K562 (cell line): ENCODE data around the gene SMARCD2. TPM values are rescaled to one million over a fixed set of nuclear protein-coding genes. Genes with fewer than 3 reads are reported as not detected.

Source experiments
- ATAC-seq: fragments of 200-7000 bp; cut with Tn5 transposase; 3 replicates; pipeline ENCODE4 v1.9.1; 2020; ENCODE audit warnings: moderate library complexity
- BruUV-seq: library from RNA; stranded (reverse); fragments of 400-500 nt; replicated peaks from 2 replicates; lab custom pipeline; 2021; lab: Mats Ljungman, UMichigan
- CTCF ChIA-PET: fragments of 300-600 bp; formaldehyde crosslinking; extraction: SDS; loops from one replicate; lab custom pipeline; 2021; ENCODE audit warnings: low intra/inter-chr PET ratio; lab: Yijun Ruan, JAX
- POLR2A ChIA-PET: fragments of 300-600, 350-650 bp; sonication (Branson Sonifier 250); formaldehyde crosslinking; extraction: SDS; loops from one replicate; lab custom pipeline; 2021; ENCODE audit warnings: antibody characterized with exemption, inconsistent platforms; lab: Yijun Ruan, JAX
- DNase-seq, 4 experiments: peaks; one replicate each; pipeline versions ENCODE4 v3.0.0 to v3.0.0-alpha.2; 2011 to 2018; ENCODE audit warnings: low spot score in 3 of 4, mixed read lengths in 3 of 4; ENCODE audit errors: extremely low read depth in 1 of 4
- FAIRE-seq: peaks from 2 replicates; lab custom pipeline; 2011; peaks lifted over from hg19 to GRCh38; lab: Jason Lieb, UNC
- H2AFZ ChIP-seq: 2 replicates; pipeline ENCODE4 v1.6.0; 2011; ENCODE audit warnings: low read depth, low read length, control low read depth, inconsistent platforms
- H3K27ac ChIP-seq: fragments of 200-600 bp; 3 replicates; pipeline ENCODE4 v1.8.0; 2011; ENCODE audit warnings: low read depth, mild to moderate bottlenecking, control low read depth, inconsistent platforms, low read length, moderate library complexity, mixed read lengths; ENCODE audit errors: extremely low read depth
- H3K27me3 ChIP-seq, 2 experiments: fragments of 300-600 bp in 1 of 2; 2 replicates in 1 of 2; 3 replicates in 1 of 2; pipeline versions ENCODE4 v1.6.0 to v1.8.0; 2011; ENCODE audit warnings: inconsistent platforms in 2 of 2, low read length in 2 of 2, mild to moderate bottlenecking in 1 of 2, mixed read lengths in 1 of 2, moderate library complexity in 1 of 2; ENCODE audit not compliant: control insufficient read depth in 2 of 2, insufficient read depth in 2 of 2
- H3K36me3 ChIP-seq: fragments of 300-600 bp; 3 replicates; pipeline ENCODE4 v1.8.0; 2011; ENCODE audit warnings: mild to moderate bottlenecking, low read length, inconsistent platforms; ENCODE audit not compliant: control insufficient read depth, insufficient read depth
- H3K4me1 ChIP-seq, 2 experiments: fragments of 200-600 bp in 1 of 2; replicated peaks in 1 of 2; 2 replicates in 1 of 2; 3 replicates in 1 of 2; pipeline versions ENCODE4 v1.5.1 to v1.8.0; 2011; ENCODE audit warnings: inconsistent platforms in 2 of 2, low read length in 2 of 2, mild to moderate bottlenecking in 1 of 2, mixed read lengths in 1 of 2, moderate library complexity in 1 of 2; ENCODE audit not compliant: control insufficient read depth in 2 of 2, insufficient read depth in 2 of 2
- H3K4me2 ChIP-seq: 2 replicates; pipeline ENCODE4 v1.6.1; 2011; ENCODE audit warnings: low read length, control low read depth, inconsistent platforms, mixed read lengths; ENCODE audit not compliant: insufficient read depth
- H3K4me3 ChIP-seq: fragments of 200-600 bp; sonication (generic), shearing (Covaris generic); 2 replicates; pipeline ENCODE4 v1.5.1; 2016; ENCODE audit warnings: control low read depth, inconsistent platforms
- H3K79me2 ChIP-seq: fragments of 200-600 bp; 3 replicates; pipeline ENCODE4 v1.8.0; 2011; ENCODE audit warnings: low read length, inconsistent platforms; ENCODE audit not compliant: control insufficient read depth, insufficient read depth
- H3K9ac ChIP-seq, 2 experiments: 2 replicates each; pipeline versions ENCODE4 v1.6.0 to v1.6.1; 2011; ENCODE audit warnings: low read depth in 2 of 2, low read length in 2 of 2, control low read depth in 1 of 2, inconsistent platforms in 1 of 2, mild to moderate bottlenecking in 1 of 2, mixed read lengths in 1 of 2; ENCODE audit not compliant: insufficient read depth in 1 of 2
- H3K9me1 ChIP-seq: one replicate; pipeline ENCODE4 v1.6.0; 2011; ENCODE audit warnings: inconsistent platforms, mild to moderate bottlenecking, low read length, moderate library complexity; ENCODE audit not compliant: control insufficient read depth, insufficient read depth
- H3K9me3 ChIP-seq: replicated peaks from 2 replicates; pipeline ENCODE4 v1.5.1; 2011; ENCODE audit warnings: low read depth, low read length, inconsistent platforms; ENCODE audit not compliant: control insufficient read depth, insufficient read depth
- H4K20me1 ChIP-seq: replicated peaks from 2 replicates; pipeline ENCODE4 v1.6.1; 2011; ENCODE audit warnings: low read length, inconsistent platforms, mixed read lengths; ENCODE audit not compliant: control insufficient read depth, insufficient read depth
- ADNP ChIP-seq: fragments of 200-800 bp; sonication (Bioruptor generic); IDR thresholded peaks from 2 replicates; pipeline ENCODE4 v1.6.1; 2016; ENCODE audit warnings: missing genetic modification characterization, missing compliant biosample characterization
- BCOR ChIP-seq: fragments of 450-650 bp; IDR thresholded peaks from 2 replicates; pipeline ENCODE4 v1.6.1; 2016
- BDP1 ChIP-seq: IDR thresholded peaks from 3 replicates; pipeline ENCODE4 v1.6.1; 2011; ENCODE audit not compliant: insufficient read length, insufficient read depth
- CHD1 ChIP-seq: fragments of 200-600 bp; sonication (generic); IDR thresholded peaks from one replicate; pipeline ENCODE4 v1.6.1; 2012; ENCODE audit warnings: mild to moderate bottlenecking, moderate library complexity, low read length, inconsistent platforms
- CREB1 ChIP-seq, 2 experiments: sonication (generic) in 1 of 2; formaldehyde crosslinking in 1 of 2; IDR thresholded peaks; 2 replicates each; pipeline versions ENCODE4 v1.6.1 to v1.8.0; 2012 to 2022; ENCODE audit warnings: inconsistent platforms in 1 of 2, mild to moderate bottlenecking in 1 of 2, missing genetic modification reagents in 1 of 2, moderate library complexity in 1 of 2
- CTBP1 ChIP-seq: fragments of 450-650 bp; IDR thresholded peaks from 2 replicates; pipeline ENCODE4 v1.6.1; 2016; ENCODE audit warnings: borderline replicate concordance
- E2F3 ChIP-seq: fragments of 250-450 bp; sonication (Bioruptor Pico); IDR thresholded peaks from 2 replicates; pipeline ENCODE4 v1.4.0; 2020; ENCODE audit warnings: mild to moderate bottlenecking
- EZH2 ChIP-seq: IDR thresholded peaks from 2 replicates; pipeline ENCODE4 v1.6.1; 2012; ENCODE audit warnings: low read depth, mild to moderate bottlenecking, inconsistent platforms, low read length, borderline replicate concordance
- FOXM1 ChIP-seq, 2 experiments: fragments of 450-650 bp in 1 of 2; sonication (generic) in 1 of 2; formaldehyde crosslinking in 1 of 2; IDR thresholded peaks; 2 replicates each; pipeline versions ENCODE4 v1.6.1 to v1.9.0; 2017 to 2022; ENCODE audit warnings: low read depth in 2 of 2, mild to moderate bottlenecking in 2 of 2, missing genetic modification reagents in 1 of 2, moderate library complexity in 1 of 2
- GATA2 ChIP-seq: sonication (generic); formaldehyde crosslinking; IDR thresholded peaks from 2 replicates; pipeline ENCODE4 v1.4.0; 2020; ENCODE audit warnings: mild to moderate bottlenecking, missing genetic modification reagents
- KAT7 ChIP-seq: sonication (generic); formaldehyde crosslinking; IDR thresholded peaks from 2 replicates; pipeline ENCODE4 v1.8.0; 2022; ENCODE audit warnings: missing genetic modification reagents, mild to moderate bottlenecking, borderline replicate concordance
- LCOR ChIP-seq: sonication (generic); formaldehyde crosslinking; IDR thresholded peaks from 2 replicates; pipeline ENCODE4 v1.8.0; 2022; ENCODE audit warnings: mild to moderate bottlenecking, missing genetic modification reagents
- MTF1 ChIP-seq: fragments of 250-450 bp; sonication (Bioruptor Pico); IDR thresholded peaks from 2 replicates; pipeline ENCODE4 v1.9.0; 2021; ENCODE audit warnings: moderate library complexity, mild to moderate bottlenecking, inconsistent platforms, borderline replicate concordance
- NELFE ChIP-seq: IDR thresholded peaks from 2 replicates; pipeline ENCODE4 v1.6.1; 2011; ENCODE audit warnings: mild to moderate bottlenecking; ENCODE audit not compliant: insufficient read depth, insufficient read length
- SAFB ChIP-seq: fragments of 200-400 bp; formaldehyde crosslinking; IDR thresholded peaks from 2 replicates; pipeline ENCODE4 v1.6.1; 2017; ENCODE audit warnings: low read depth, low read length, borderline replicate concordance
- SAP30 ChIP-seq: fragments of 200-600 bp; sonication (generic); IDR thresholded peaks from 2 replicates; pipeline ENCODE4 v1.6.1; 2012; ENCODE audit warnings: borderline replicate concordance, low read depth, mild to moderate bottlenecking, moderate library complexity, low read length, control low read depth, inconsistent platforms; ENCODE audit not compliant: insufficient read depth, poor library complexity, severe bottlenecking
- SIN3A ChIP-seq, 2 experiments: fragments of 150-350 bp in 1 of 2; IDR thresholded peaks; 2 replicates each; pipeline ENCODE4 v1.6.1; 2011 to 2016; ENCODE audit warnings: borderline replicate concordance in 2 of 2, low read depth in 2 of 2, low read length in 2 of 2, mild to moderate bottlenecking in 2 of 2, moderate library complexity in 2 of 2; ENCODE audit not compliant: control insufficient read depth in 1 of 2
- STAT6 ChIP-seq: sonication (generic); formaldehyde crosslinking; IDR thresholded peaks from 2 replicates; pipeline ENCODE4 v1.8.1; 2023; ENCODE audit warnings: mild to moderate bottlenecking, missing genetic modification reagents
- ZNF146 ChIP-seq: IDR thresholded peaks from one replicate; pipeline ENCODE4 v1.6.1; 2018; ENCODE audit warnings: missing compliant biosample characterization; ENCODE audit not compliant: unreplicated experiment
- ZNF584 ChIP-seq: fragments of 200-800 bp; sonication (Bioruptor generic); IDR thresholded peaks from 2 replicates; pipeline ENCODE4 v1.6.1; 2016; ENCODE audit warnings: low read depth, mild to moderate bottlenecking, missing genetic modification characterization, missing compliant biosample characterization
- WGBS: fragments of 100-300 bp; shearing (Covaris generic); methylation state at CpG from one replicate; pipeline ENCODE4 v1.1.6; 2016; ENCODE audit warnings: low coverage, mixed read lengths; ENCODE audit not compliant: insufficient coverage; ENCODE audit errors: missing lambda C conversion rate; 5-methylcytosine and 5-hydroxymethylcytosine counted together
- in situ Hi-C: fragments of 300-500 bp; cut with MboI; formaldehyde crosslinking; loops from 4 replicates; pipeline ENCODE4 v1.15.0; 2018; ENCODE audit warnings: inconsistent platforms, mixed read lengths
- intact Hi-C: fragments of 100-400 bp; cut with micrococcal nuclease; formaldehyde crosslinking; loops from 2 replicates; pipeline ENCODE4 v1.14.2; 2022
- polyA plus RNA-seq, 8 experiments: library from polyadenylated mRNA; depleted of rRNA in 4 of 8; stranded (reverse) in 5 of 8; unstranded in 3 of 8; fragments of >200 nt; fragmentation: Nextera tagmentation in 2 of 8; fragmentation: Illumina TruSeq in 1 of 8; extraction: Ambion mirVana in 2 of 8; extraction: Trizol in 1 of 8; gene quantifications; 2 replicates each; pipeline versions ENCODE4 v1.2.1 to v1.2.3, GENCODE V29; 2011 to 2014; ENCODE audit warnings: inconsistent platforms in 1 of 8, missing spikeins in 1 of 8
- total RNA-seq, 7 experiments: library from RNA; depleted of rRNA in 6 of 7; stranded (reverse); fragments of >200 nt in 6 of 7; fragmentation: Illumina TruSeq in 2 of 7; extraction: Trizol in 2 of 7; gene quantifications; 2 replicates each; pipeline versions ENCODE4 v1.2.1 to v1.2.3, GENCODE V29; 2011 to 2021; ENCODE audit warnings: low replicate concordance in 1 of 7

Gene SMARCD2
- total and polyA plus RNA-seq, 9 of the 15 experiments (the other 6 are each of a cell fraction or from before 2014, with no cell fraction given), result 1.7 to 114 (median 90.3) TPM

- intact Hi-C loops, result loop anchor here (1.0 kb wide), 1 partner anchor 15 kb away; no protein-coding TSS in a partner anchor
- ChIA-PET POLR2A (interaction anchor here (0.7 to 4.6 kb wide), 7 partner anchors 10 to 631 kb away, joined by 3 to 66 read pairs (median 9); partner anchors contain the start of genes CCDC47, DDX42 and SMARCD2), CTCF (no interaction called here)
- Histone ChIP-seq H3K27me3 (no peaks in the 10 kb centered on the region), H3K4me1 (peaks cover 0 to 16% of the 10 kb centered on the region in 2 experiments; a peak in 3 of 5 replicates), H4K20me1 (no peaks in the 10 kb centered on the region), H3K4me2 (peak overlapping the region; percentile 99), H2AFZ (peak overlapping the region; percentile 100), H3K36me3 (peaks cover 80% of the 10 kb centered on the region), H3K9me1 (no peaks in the 10 kb centered on the region), H3K9ac (peak overlapping the region; percentile 97 to 100), H3K9me3 (no peaks in the 10 kb centered on the region), H3K27ac (peak overlapping the region; percentile 100), H3K4me3 (peak overlapping the region; percentile 92), H3K79me2 (peaks cover 51% of the 10 kb centered on the region)
- FAIRE-seq, result peak; percentile 29
- peak in 1 of 4 experiments; percentile 25 for DNase-seq
- under 1% methylated on average over 19 of the region's 19 CpGs for WGBS
- ATAC-seq, result no peak
- in situ Hi-C loops, result loop anchor here (25.0 kb wide), 1 partner anchor 391 kb away; the partner anchor contains the start of gene CYB561
- BruUV-seq, result no TSS peak
- TF ChIP-seq GATA2, result no peak
- no peak for TF ChIP-seq SAFB
- TF ChIP-seq SIN3A (IDR thresholded peaks at IDR 0.05; ENCODE audit: borderline replicate concordance in 2 of 2, control insufficient read depth in 1 of 2, low read depth in 2 of 2, low read length in 2 of 2), result peak in 1 of 2 experiments; percentile 3; a peak in 1 of 4 replicates
- TF ChIP-seq ZNF584 (CRISPR knock-in tag), result no peak
- no peak for TF ChIP-seq BDP1
- TF ChIP-seq CREB1 (IDR thresholded peaks at IDR 0.05), result no peak
- no peak for TF ChIP-seq CREB1 (CRISPR knock-in tag; IDR thresholded peaks at IDR 0.05)
- peak; percentile 16; the same call in 1 of the 2 replicates for TF ChIP-seq CTBP1
- no peak for TF ChIP-seq NELFE
- no peak for TF ChIP-seq BCOR
- TF ChIP-seq FOXM1 (IDR thresholded peaks at IDR 0.05; ENCODE audit: low read depth), result no peak
- no peak for TF ChIP-seq FOXM1 (CRISPR knock-in tag; IDR thresholded peaks at IDR 0.05; ENCODE audit: low read depth)
- TF ChIP-seq CHD1, result peak; percentile 77
- no peak for TF ChIP-seq STAT6 (CRISPR knock-in tag)
- TF ChIP-seq EZH2, result no peak
- 0 out of 2 replicates have a peak, but pooled peaks have one; percentile 17 for TF ChIP-seq KAT7 (CRISPR knock-in tag)
- 0 out of 2 replicates have a peak, but pooled peaks have one; percentile 0 for TF ChIP-seq E2F3 (CRISPR knock-in tag)
- TF ChIP-seq ZNF146 (CRISPR knock-in tag), result no peak
- TF ChIP-seq SAP30, result peak; percentile 8
- TF ChIP-seq ADNP, result peak; percentile 30; the same call in 1 of the 2 replicates
- TF ChIP-seq MTF1 (CRISPR knock-in tag), result no peak
- 0 out of 2 replicates have a peak, but pooled peaks have one; percentile 6 for TF ChIP-seq LCOR (CRISPR knock-in tag)
Observed at GRCh38 chr17:63827801-63828221, 14.7 kb downstream of the SMARCD2 start.
